Heart right ventricle (tissue), 16 donors: Measurements from ENCODE around the gene GPR55. TPM values are rescaled to one million over a fixed set of nuclear protein-coding genes. Genes with fewer than 3 reads are reported as not detected.
A peak's percentile ranks its signal among the peaks of the same experiment; 100 is the strongest.

Experiments
- ATAC-seq, 8 donors: fragments of 200-7000 bp; cut with Tn5 transposase; one replicate each; pipeline ENCODE4 v1.9.1; 2020; ENCODE audit warnings: mild to moderate bottlenecking in 8 of 8, moderate library complexity in 8 of 8, moderate number of reproducible peaks in 1 of 8
- DNase-seq, 2 donors: peaks; one replicate each; pipeline ENCODE4 v3.0.0-alpha.2; 2020
- H3K27ac ChIP-seq, 10 donors: fragments of 200-600 bp; sonication (generic) in 2 of 10; one replicate each; pipeline versions ENCODE4 v1.5.0 to v1.8.0; 2020 to 2022; ENCODE audit warnings: mild to moderate bottlenecking in 3 of 10
- H3K27me3 ChIP-seq, 7 donors: fragments of 200-600 bp; one replicate each; pipeline ENCODE4 v1.8.0; 2021 to 2022; ENCODE audit warnings: mild to moderate bottlenecking in 2 of 7
- H3K36me3 ChIP-seq, 9 donors: fragments of 200-600 bp; sonication (generic) in 1 of 9; one replicate each; pipeline versions ENCODE4 v1.5.0 to v1.8.0; 2020 to 2022; ENCODE audit warnings: mild to moderate bottlenecking in 2 of 9
- H3K4me1 ChIP-seq, 9 donors: fragments of 200-600 bp; sonication (generic) in 1 of 9; one replicate each; pipeline versions ENCODE4 v1.5.0 to v1.8.0; 2020 to 2022; ENCODE audit warnings: mild to moderate bottlenecking in 4 of 9
- H3K4me3 ChIP-seq, 10 donors: fragments of 200-600 bp; sonication (generic) in 2 of 10; one replicate each; pipeline versions ENCODE4 v1.5.0 to v1.8.0; 2020 to 2022; ENCODE audit warnings: mild to moderate bottlenecking in 7 of 10, moderate library complexity in 2 of 10
- H3K9me3 ChIP-seq, 11 donors: fragments of 200-600 bp in 10 of 11; sonication (generic) in 2 of 11; one replicate each; pipeline versions ENCODE4 v1.5.0 to v1.8.0; 2013 to 2022; ENCODE audit warnings: mild to moderate bottlenecking in 2 of 11, control low read depth in 1 of 11, moderate library complexity in 1 of 11
- CTCF ChIP-seq, 9 donors: fragments of 200-600 bp; sonication (generic) in 2 of 9; IDR thresholded peaks; one replicate each; pipeline versions ENCODE4 v1.5.0 to v1.8.0; 2021 to 2022; ENCODE audit warnings: antibody characterized with exemption in 9 of 9, mild to moderate bottlenecking in 5 of 9, moderate library complexity in 1 of 9
- WGBS, 2 donors: extraction: QIAGEN DNeasy Blood & Tissue Kit; methylation state at CpG; one replicate each; pipeline ENCODE4 v1.1.7; 2013; ENCODE audit warnings: inconsistent platforms in 1 of 2; 5-methylcytosine and 5-hydroxymethylcytosine counted together
- intact Hi-C, 10 donors: fragments of 100-400 bp; cut with DNase I; formaldehyde crosslinking; loops; one replicate each; pipeline versions ENCODE4 v1.11.1 to v1.14.2; 2022
- polyA plus RNA-seq, 2 donors: library from polyadenylated mRNA; stranded (reverse); fragments of 200-250 nt; gene quantifications; one replicate each; pipeline ENCODE4 v1.2.3, GENCODE V29; 2013
- total RNA-seq, 10 donors: library from RNA; stranded (reverse); fragmentation: NEBNext Ultra II Directional in 3 of 10; extraction: Animal tissue kit (Norgen Biotek cat#: 25700) in 3 of 10; gene quantifications; one replicate each; pipeline versions ENCODE4 v1.2.1 to v1.2.4, GENCODE V29; 2021 to 2023
- donor health status: Arrhythmogenic right ventricular cardiomyopathy.
- donor health status: ischemic (EF 13 %, LVEDD 7.1; RV severe dilation, severe dysfunction).
- donor health status: healthy with polysubstance abuse.
- donor health status: DM: no; HTN: yes; CAD: no.
- donor health status: DM: no; HTN: no; CAD: no.
- donor health status: ischemic (EF 25% LVEDD 6.9; RV normal size, moderate dysfunction).
- donor health status: ischemic (EF 25% LVEDD 5.7; RV mildly dilated, moderate dysfunction).
- donor health status: healthy.
- donor health status: DM: yes; HTN: yes; CAD: no.
- donor health status: Ischemic cardiomyopathy.
- donor health status: ischemic (EF 35%, LVEDD 5.7; RV mildly dilated, moderate dysfunction).
- donor health status: nonischemic (EF 11% LVEDD 7.7; RV severe dilation, severe dysfunction).
- donor health status: DM: yes; HTN: yes; CAD: no.
- donor health status: PGD.
- donor health status: ischemic (EF 29% LVEDD 5.4; RV normal size, mild dysfunction).
- donor health status: nonischemic (EF 23%, LVEDD 6.1; RV moderate dilation, normal function).

Gene GPR55
- total and polyA plus RNA-seq, 12 donors = 0.01 to 0.42 TPM; not detected in 10

GRCh38 chr2:230910546-230911177, 14.4 kb downstream of the GPR55 start:
- TF ChIP-seq CTCF (IDR thresholded peaks at IDR 0.05) = no peak
- Histone ChIP-seq H3K9me3 (no peaks in the 10 kb centered on the region), H3K4me1 (peaks cover 0 to 26% (median 7%) of the 10 kb centered on the region in 9 donors), H3K27ac (no peak overlapping the region), H3K36me3 (no peaks in the 10 kb centered on the region), H3K4me3 (no peak overlapping the region), H3K27me3 (peaks cover 0 to 19% (median 8%) of the 10 kb centered on the region in 7 donors)
- ATAC-seq (no peak), DNase-seq (no peak)
- 84 to 88% methylated on average over 13 of the region's 13 CpGs for WGBS, 2 donors
- intact Hi-C loops = no loop called here

DNA sequence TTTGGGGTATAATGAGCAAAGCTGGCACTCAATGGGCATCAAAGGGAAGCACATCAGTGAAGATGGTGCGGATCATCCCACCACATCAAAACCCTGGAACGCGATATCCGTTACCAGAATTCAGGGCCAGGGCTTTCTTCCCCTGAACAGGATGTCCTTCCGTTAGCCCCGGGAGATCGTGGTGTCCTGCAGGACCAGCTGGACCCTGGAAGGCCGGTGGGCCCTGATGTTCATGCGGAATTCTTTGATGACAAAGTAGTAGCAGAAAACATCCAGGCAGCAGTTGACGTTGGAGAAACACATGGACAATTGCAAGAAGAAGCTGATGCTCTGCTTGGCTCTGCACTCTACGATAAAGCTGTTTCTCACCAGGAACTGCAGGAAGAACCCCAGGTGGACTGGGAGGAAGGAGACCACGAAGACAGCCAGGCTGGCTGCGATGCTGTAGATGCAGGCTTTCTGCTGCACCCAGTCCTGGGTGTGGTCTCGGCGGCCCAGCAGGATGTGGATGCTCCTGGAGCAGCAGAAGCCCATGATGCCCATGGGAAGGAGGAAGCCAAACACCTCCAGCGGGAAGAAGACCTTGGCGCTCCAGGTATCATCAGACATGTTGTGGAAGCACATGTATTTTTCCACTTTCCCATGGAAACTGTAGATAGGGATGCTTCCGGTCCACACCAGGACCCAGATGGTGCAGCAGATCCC, 15.0 kb downstream of the GPR55 start:
- H3K27me3 ChIP-seq = peaks cover 0 to 17% (median 7%) of the 10 kb centered on the region in 7 donors
- intact Hi-C loops = loop anchor here in 1 of 10 donors (10.0 kb wide), 1 partner anchor 75 kb away; no protein-coding TSS in a partner anchor
- no peak for DNase-seq

GRCh38 chr2:230908595-230909191, 16.3 kb downstream of the GPR55 start:
- no peaks in the 10 kb centered on the region for H3K9me3 ChIP-seq
- H3K36me3 ChIP-seq = no peaks in the 10 kb centered on the region
- ATAC-seq = peak in 4 of 8 donors; percentile 45 to 60 (median 56)
- peaks cover 0 to 20% (median 7%) of the 10 kb centered on the region in 9 donors for H3K4me1 ChIP-seq
- DNase-seq = no peak
- no peak for TF ChIP-seq CTCF (IDR thresholded peaks at IDR 0.05)
- H3K27ac ChIP-seq = peak overlapping the region in 2 of 10 donors; percentile 4 to 52
- peaks cover 0 to 10% (median 2%) of the 10 kb centered on the region in 7 donors for H3K27me3 ChIP-seq
- 58 to 68% methylated on average over 10 of the region's 10 CpGs for WGBS, 2 donors
- intact Hi-C loops = loop anchor here in 1 of 10 donors (10.0 kb wide), 1 partner anchor 76 kb away; no protein-coding TSS in a partner anchor
- H3K4me3 ChIP-seq = peak overlapping the region in 3 of 10 donors; percentile 21 to 33 (median 32)

More for the DNA sequence above, 15.0 kb downstream of the GPR55 start:
- 83 to 85% methylated on average over 18 of the region's 18 CpGs for WGBS, 2 donors
- H3K9me3 ChIP-seq = no peaks in the 10 kb centered on the region
- peaks cover 0 to 26% (median 7%) of the 10 kb centered on the region in 9 donors for H3K4me1 ChIP-seq
- no peak overlapping the region for H3K27ac ChIP-seq
- ATAC-seq = no peak
- TF ChIP-seq CTCF (IDR thresholded peaks at IDR 0.05) = no peak
- H3K4me3 ChIP-seq = no peak overlapping the region
- no peaks in the 10 kb centered on the region for H3K36me3 ChIP-seq

DNA sequence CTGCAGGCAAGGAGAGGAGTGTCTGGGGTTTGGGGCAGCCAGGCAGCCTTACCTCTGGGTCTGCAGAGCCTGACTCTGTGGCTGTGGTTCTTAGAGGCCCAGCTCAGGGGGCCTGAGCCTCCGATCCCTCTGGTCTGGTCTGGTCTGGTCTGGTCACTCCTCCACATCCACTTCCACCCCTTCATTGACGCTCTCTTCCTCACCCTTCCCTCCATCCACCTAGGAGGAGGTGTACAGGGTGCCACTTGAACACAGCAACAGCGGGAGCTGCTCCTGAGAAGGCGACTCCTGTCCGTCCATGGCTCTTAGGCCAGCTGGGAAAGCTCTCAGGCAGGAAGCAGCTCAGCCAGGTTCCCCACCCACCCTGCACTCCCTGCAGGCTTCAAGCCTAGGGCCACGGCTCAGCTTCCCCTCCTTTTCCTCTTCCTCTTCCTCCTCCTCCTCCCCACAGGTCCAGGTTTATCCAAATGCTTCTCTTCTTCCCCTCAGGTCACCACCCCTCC, 16.9 kb downstream of the GPR55 start:
- no peak for DNase-seq
- TF ChIP-seq CTCF (IDR thresholded peaks at IDR 0.05) = no peak

More for the DNA sequence above, 16.9 kb downstream of the GPR55 start:
- peaks cover 0 to 15% (median 7%) of the 10 kb centered on the region in 9 donors for H3K4me1 ChIP-seq
- H3K9me3 ChIP-seq = no peaks in the 10 kb centered on the region
- peak overlapping the region in 4 of 10 donors; percentile 21 to 38 (median 32) for H3K4me3 ChIP-seq
- ATAC-seq = peak; percentile 23 to 84 (median 54)
- 64 to 65% methylated on average over 6 of the region's 6 CpGs for WGBS, 2 donors
- H3K36me3 ChIP-seq = no peaks in the 10 kb centered on the region
- H3K27me3 ChIP-seq = peaks cover 0 to 10% (median 0%) of the 10 kb centered on the region in 7 donors
- peak overlapping the region in 3 of 10 donors; percentile 10 to 44 (median 22) for H3K27ac ChIP-seq
- intact Hi-C loops = loop anchor here in 1 of 10 donors (10.0 kb wide), 1 partner anchor 77 kb away; no protein-coding TSS in a partner anchor
